ENCODE data around the gene CRYBA2. TPM values are rescaled to one million over a fixed set of nuclear protein-coding genes. Genes with fewer than 3 reads are reported as not detected.

CRYBA2 gene
- polyA plus RNA-seq, 1 donor from 2014 or later: not detected

DNA sequence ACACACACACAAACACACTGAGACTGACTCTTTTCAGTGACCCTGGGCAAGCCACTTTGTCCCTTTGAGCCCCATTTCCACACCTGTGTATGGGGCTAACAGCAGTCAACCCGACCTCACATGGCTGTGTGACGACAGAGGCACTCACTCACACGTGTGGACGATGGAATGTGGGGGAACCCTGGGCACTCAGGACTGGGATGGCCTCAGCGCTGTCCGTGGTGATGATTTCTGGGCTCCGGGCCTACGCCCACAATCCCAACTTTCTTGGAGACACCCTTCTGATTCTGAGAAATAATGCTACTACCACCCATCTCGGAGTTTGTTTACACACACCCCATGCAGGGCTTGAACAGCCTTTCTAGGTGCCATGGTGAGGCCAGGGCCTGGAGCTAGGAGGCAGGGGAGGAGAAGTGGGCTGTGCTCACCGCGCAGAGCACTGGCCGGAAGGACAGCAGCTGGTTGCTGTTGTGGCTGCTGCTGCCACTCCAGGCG is 1.5 kb downstream of the CRYBA2 start:
- no peaks in the 10 kb centered on the region for H3K36me3 ChIP-seq (ENCODE audit: insufficient read depth, low read length)
- H3K9ac ChIP-seq (ENCODE audit: low read length): no peak overlapping the region
- no peak overlapping the region for H3K27ac ChIP-seq (ENCODE audit: low read length)
- peaks cover 100% of the 10 kb centered on the region for H3K27me3 ChIP-seq (ENCODE audit: insufficient read depth, low read depth, low read length)
- H3K79me2 ChIP-seq (replicated peaks; ENCODE audit: insufficient read depth, low read length): no peaks in the 10 kb centered on the region
- H3K4me2 ChIP-seq (ENCODE audit: low read length): no peak overlapping the region
- no peaks in the 10 kb centered on the region for H3K9me2 ChIP-seq (ENCODE audit: insufficient read depth, low read length)
- no peak overlapping the region for H2AFZ ChIP-seq (ENCODE audit: low read depth, low read length)
- TF ChIP-seq, protein P1, sequence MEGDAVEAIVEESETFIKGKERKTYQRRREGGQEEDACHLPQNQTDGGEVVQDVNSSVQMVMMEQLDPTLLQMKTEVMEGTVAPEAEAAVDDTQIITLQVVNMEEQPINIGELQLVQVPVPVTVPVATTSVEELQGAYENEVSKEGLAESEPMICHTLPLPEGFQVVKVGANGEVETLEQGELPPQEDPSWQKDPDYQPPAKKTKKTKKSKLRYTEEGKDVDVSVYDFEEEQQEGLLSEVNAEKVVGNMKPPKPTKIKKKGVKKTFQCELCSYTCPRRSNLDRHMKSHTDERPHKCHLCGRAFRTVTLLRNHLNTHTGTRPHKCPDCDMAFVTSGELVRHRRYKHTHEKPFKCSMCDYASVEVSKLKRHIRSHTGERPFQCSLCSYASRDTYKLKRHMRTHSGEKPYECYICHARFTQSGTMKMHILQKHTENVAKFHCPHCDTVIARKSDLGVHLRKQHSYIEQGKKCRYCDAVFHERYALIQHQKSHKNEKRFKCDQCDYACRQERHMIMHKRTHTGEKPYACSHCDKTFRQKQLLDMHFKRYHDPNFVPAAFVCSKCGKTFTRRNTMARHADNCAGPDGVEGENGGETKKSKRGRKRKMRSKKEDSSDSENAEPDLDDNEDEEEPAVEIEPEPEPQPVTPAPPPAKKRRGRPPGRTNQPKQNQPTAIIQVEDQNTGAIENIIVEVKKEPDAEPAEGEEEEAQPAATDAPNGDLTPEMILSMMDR (IDR thresholded peaks at IDR 0.05; ENCODE audit: poor library complexity, severe bottlenecking): no peak
- no peak for TF ChIP-seq RAD21 (conservative IDR thresholded peaks at IDR 0.05)
- no peak for TF ChIP-seq EZH2 (IDR thresholded peaks at IDR 0.05; ENCODE audit: borderline replicate concordance, insufficient read depth, low read length, poor library complexity, severe bottlenecking)
- TF ChIP-seq, protein P2, sequence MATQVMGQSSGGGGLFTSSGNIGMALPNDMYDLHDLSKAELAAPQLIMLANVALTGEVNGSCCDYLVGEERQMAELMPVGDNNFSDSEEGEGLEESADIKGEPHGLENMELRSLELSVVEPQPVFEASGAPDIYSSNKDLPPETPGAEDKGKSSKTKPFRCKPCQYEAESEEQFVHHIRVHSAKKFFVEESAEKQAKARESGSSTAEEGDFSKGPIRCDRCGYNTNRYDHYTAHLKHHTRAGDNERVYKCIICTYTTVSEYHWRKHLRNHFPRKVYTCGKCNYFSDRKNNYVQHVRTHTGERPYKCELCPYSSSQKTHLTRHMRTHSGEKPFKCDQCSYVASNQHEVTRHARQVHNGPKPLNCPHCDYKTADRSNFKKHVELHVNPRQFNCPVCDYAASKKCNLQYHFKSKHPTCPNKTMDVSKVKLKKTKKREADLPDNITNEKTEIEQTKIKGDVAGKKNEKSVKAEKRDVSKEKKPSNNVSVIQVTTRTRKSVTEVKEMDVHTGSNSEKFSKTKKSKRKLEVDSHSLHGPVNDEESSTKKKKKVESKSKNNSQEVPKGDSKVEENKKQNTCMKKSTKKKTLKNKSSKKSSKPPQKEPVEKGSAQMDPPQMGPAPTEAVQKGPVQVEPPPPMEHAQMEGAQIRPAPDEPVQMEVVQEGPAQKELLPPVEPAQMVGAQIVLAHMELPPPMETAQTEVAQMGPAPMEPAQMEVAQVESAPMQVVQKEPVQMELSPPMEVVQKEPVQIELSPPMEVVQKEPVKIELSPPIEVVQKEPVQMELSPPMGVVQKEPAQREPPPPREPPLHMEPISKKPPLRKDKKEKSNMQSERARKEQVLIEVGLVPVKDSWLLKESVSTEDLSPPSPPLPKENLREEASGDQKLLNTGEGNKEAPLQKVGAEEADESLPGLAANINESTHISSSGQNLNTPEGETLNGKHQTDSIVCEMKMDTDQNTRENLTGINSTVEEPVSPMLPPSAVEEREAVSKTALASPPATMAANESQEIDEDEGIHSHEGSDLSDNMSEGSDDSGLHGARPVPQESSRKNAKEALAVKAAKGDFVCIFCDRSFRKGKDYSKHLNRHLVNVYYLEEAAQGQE (IDR thresholded peaks at IDR 0.05; ENCODE audit: borderline replicate concordance): no peak
- no peak for TF ChIP-seq EP300 (conservative IDR thresholded peaks at IDR 0.05; ENCODE audit: poor library complexity, severe bottlenecking)
- no peak for TF ChIP-seq TAF1 (IDR thresholded peaks at IDR 0.05; ENCODE audit: low read depth)
- TF ChIP-seq MXI1 (conservative IDR thresholded peaks at IDR 0.05; ENCODE audit: poor library complexity, severe bottlenecking): no peak
- no peak for TF ChIP-seq SMC3 (conservative IDR thresholded peaks at IDR 0.05; ENCODE audit: poor library complexity)
- no peak for TF ChIP-seq POLR2AphosphoS5 (IDR thresholded peaks at IDR 0.05)
- H3F3A ChIP-seq (ENCODE audit: insufficient read depth, low read length, poor library complexity, severe bottlenecking): no peaks in the 10 kb centered on the region
- no peaks in the 10 kb centered on the region for H4K20me1 ChIP-seq (ENCODE audit: insufficient read depth)
- H3K4me3 ChIP-seq (ENCODE audit: low read length): no peak overlapping the region
- no peaks in the 10 kb centered on the region for H3K9me3 ChIP-seq (ENCODE audit: low read length)

DNA sequence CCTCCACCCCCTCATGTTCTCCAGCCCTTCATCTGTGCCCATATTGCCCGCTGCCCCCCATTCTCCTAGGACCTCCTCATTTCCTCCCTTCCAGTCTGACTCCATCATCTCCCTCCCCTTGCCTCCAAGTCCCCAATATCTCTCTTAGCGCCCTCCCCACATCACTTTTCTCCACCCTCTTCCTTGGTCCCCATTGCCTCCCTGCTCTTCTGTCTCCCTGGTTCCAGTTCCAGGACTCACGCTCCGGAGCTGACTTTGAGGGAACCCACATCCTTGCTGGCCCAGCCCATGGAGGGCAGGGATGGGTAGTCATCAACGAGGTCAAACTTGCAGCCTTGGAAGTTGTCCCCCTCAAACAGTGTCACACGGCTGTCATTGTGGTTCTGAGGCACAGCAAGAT is 2.6 kb downstream of the CRYBA2 start:
- Histone ChIP-seq H3K27me3 (ENCODE audit: insufficient read depth, low read depth, low read length) (peaks cover 100% of the 10 kb centered on the region), H3K4me3 (ENCODE audit: low read length) (no peak overlapping the region), H3K79me2 (replicated peaks; ENCODE audit: insufficient read depth, low read length) (no peaks in the 10 kb centered on the region), H3K9me3 (ENCODE audit: low read length) (no peaks in the 10 kb centered on the region), H3K36me3 (ENCODE audit: insufficient read depth, low read length) (no peaks in the 10 kb centered on the region), H4K20me1 (ENCODE audit: insufficient read depth) (no peaks in the 10 kb centered on the region), H3K4me2 (ENCODE audit: low read length) (no peak overlapping the region), H3K9me2 (ENCODE audit: insufficient read depth, low read length) (no peaks in the 10 kb centered on the region), H2AFZ (ENCODE audit: low read depth, low read length) (no peak overlapping the region), H3K9ac (ENCODE audit: low read length) (no peak overlapping the region), H3F3A (ENCODE audit: insufficient read depth, low read length, poor library complexity, severe bottlenecking) (no peaks in the 10 kb centered on the region), H3K27ac (ENCODE audit: low read length) (no peak overlapping the region)
- TF ChIP-seq TAF1 (IDR thresholded peaks at IDR 0.05; ENCODE audit: low read depth) (no peak), RAD21 (conservative IDR thresholded peaks at IDR 0.05) (no peak), EZH2 (IDR thresholded peaks at IDR 0.05; ENCODE audit: borderline replicate concordance, insufficient read depth, low read length, poor library complexity, severe bottlenecking) (no peak), EP300 (conservative IDR thresholded peaks at IDR 0.05; ENCODE audit: poor library complexity, severe bottlenecking) (no peak), MXI1 (conservative IDR thresholded peaks at IDR 0.05; ENCODE audit: poor library complexity, severe bottlenecking) (no peak), SMC3 (conservative IDR thresholded peaks at IDR 0.05; ENCODE audit: poor library complexity) (no peak), POLR2AphosphoS5 (IDR thresholded peaks at IDR 0.05) (no peak)
- TF ChIP-seq, protein P1 (IDR thresholded peaks at IDR 0.05; ENCODE audit: poor library complexity, severe bottlenecking): no peak
- TF ChIP-seq, protein P2 (IDR thresholded peaks at IDR 0.05; ENCODE audit: borderline replicate concordance): no peak

All from neural cell (in vitro differentiated cells).